Measurements from ENCODE around the gene ACTMAP.
A peak's percentile ranks its signal among the peaks of the same experiment; 100 is the strongest.

ACTMAP gene

GRCh38 chr19:40756502-40757110 is 6.3 kb upstream of the ACTMAP start:
- CTCF ChIA-PET = interaction anchor here (0.6 kb wide), 1 partner anchor 1908 kb away, joined by 6 read pairs; no protein-coding TSS in a partner anchor
- TF ChIP-seq FOXM1 (IDR thresholded peaks at IDR 0.05; ENCODE audit: borderline replicate concordance) (no peak), PKNOX1 (IDR thresholded peaks at IDR 0.05) (no peak), L3MBTL2 (conservative IDR thresholded peaks at IDR 0.05) (no peak), NFRKB (IDR thresholded peaks at IDR 0.05) (no peak), ARNT (IDR thresholded peaks at IDR 0.05) (no peak), SP1 (IDR thresholded peaks at IDR 0.05) (no peak), HDGF (IDR thresholded peaks at IDR 0.05; ENCODE audit: borderline replicate concordance) (no peak), ELF4 (IDR thresholded peaks at IDR 0.05) (no peak), ZNF384 (IDR thresholded peaks at IDR 0.05) (no peak), SUZ12 (IDR thresholded peaks at IDR 0.05) (no peak)
- no peak for DNase-seq (ENCODE audit: extremely low spot score)
- POLR2A ChIA-PET = interaction anchor here (0.6 to 2.0 kb wide), 3 partner anchors 15 to 695 kb away, joined by 3 to 9 read pairs (median 4); partner anchors contain the start of gene RAB4B

GRCh38 chr19:40755791-40756190 is 5.5 kb upstream of the ACTMAP start:
- ChIA-PET CTCF (no interaction called here), POLR2A (interaction anchor here (1.3 kb wide), 1 partner anchor 16 kb away, joined by 4 read pairs; no protein-coding TSS in a partner anchor)
- TF ChIP-seq ELF4 (IDR thresholded peaks at IDR 0.05) = no peak
- TF ChIP-seq FOXA1 (IDR thresholded peaks at IDR 0.05) = no peak
- no peak for TF ChIP-seq LEF1 (IDR thresholded peaks at IDR 0.05; ENCODE audit: borderline replicate concordance)
- TF ChIP-seq L3MBTL2 (conservative IDR thresholded peaks at IDR 0.05) = no peak
- TF ChIP-seq HDGF (IDR thresholded peaks at IDR 0.05; ENCODE audit: borderline replicate concordance) = no peak
- no peak for TF ChIP-seq ARNT (IDR thresholded peaks at IDR 0.05)
- no peak for TF ChIP-seq PKNOX1 (IDR thresholded peaks at IDR 0.05)
- no peak for TF ChIP-seq ZNF384 (IDR thresholded peaks at IDR 0.05)
- TF ChIP-seq NFRKB (IDR thresholded peaks at IDR 0.05) = no peak
- TF ChIP-seq CTBP1 (IDR thresholded peaks at IDR 0.05; ENCODE audit: borderline replicate concordance) = no peak
- DNase-seq (ENCODE audit: extremely low spot score) = no peak

DNA sequence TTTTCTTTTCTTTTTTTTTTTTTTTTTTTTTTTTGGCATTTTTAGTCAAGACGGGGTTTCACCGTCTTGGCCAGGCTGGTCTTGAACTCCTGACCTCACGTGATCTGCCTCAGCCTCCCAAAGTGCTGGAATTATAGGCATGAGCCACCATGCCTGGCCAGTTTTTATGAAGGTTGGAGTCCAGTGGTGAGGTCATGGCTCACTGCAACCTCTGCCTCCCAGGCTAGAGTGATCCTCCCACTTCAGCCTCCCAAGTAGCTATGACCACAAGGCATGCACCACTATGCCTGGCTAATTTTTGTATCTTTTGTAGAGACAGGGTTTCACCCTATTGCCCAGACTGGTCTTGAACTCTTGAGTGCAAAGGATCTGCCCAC is 5.0 kb upstream of the ACTMAP start:
- ChIA-PET CTCF (no interaction called here), POLR2A (interaction anchor here (2.3 kb wide), 1 partner anchor 44 kb away, joined by 6 read pairs; the partner anchor contains the start of gene EGLN2)
- no peak for DNase-seq (ENCODE audit: extremely low spot score)
- no peak for TF ChIP-seq FOXK2 (IDR thresholded peaks at IDR 0.05)
- no peak for TF ChIP-seq BHLHE40 (IDR thresholded peaks at IDR 0.05; ENCODE audit: borderline replicate concordance)
- TF ChIP-seq LEF1 (IDR thresholded peaks at IDR 0.05; ENCODE audit: borderline replicate concordance) = no peak
- TF ChIP-seq ELF4 (IDR thresholded peaks at IDR 0.05) = no peak

GRCh38 chr19:40754611-40755247 is 4.5 kb upstream of the ACTMAP start:
- ChIA-PET POLR2A (interaction anchor here (2.3 kb wide), 1 partner anchor 44 kb away, joined by 6 read pairs; the partner anchor contains the start of gene EGLN2), CTCF (interaction anchor here (0.5 kb wide), 1 partner anchor 1522 kb away, joined by 3 read pairs; no protein-coding TSS in a partner anchor)
- no peak for DNase-seq (ENCODE audit: extremely low spot score)
- no peak for TF ChIP-seq CTBP1 (IDR thresholded peaks at IDR 0.05; ENCODE audit: borderline replicate concordance)
- no peak for TF ChIP-seq FOXM1 (IDR thresholded peaks at IDR 0.05; ENCODE audit: borderline replicate concordance)
- TF ChIP-seq TARDBP (IDR thresholded peaks at IDR 0.05) = no peak

DNA sequence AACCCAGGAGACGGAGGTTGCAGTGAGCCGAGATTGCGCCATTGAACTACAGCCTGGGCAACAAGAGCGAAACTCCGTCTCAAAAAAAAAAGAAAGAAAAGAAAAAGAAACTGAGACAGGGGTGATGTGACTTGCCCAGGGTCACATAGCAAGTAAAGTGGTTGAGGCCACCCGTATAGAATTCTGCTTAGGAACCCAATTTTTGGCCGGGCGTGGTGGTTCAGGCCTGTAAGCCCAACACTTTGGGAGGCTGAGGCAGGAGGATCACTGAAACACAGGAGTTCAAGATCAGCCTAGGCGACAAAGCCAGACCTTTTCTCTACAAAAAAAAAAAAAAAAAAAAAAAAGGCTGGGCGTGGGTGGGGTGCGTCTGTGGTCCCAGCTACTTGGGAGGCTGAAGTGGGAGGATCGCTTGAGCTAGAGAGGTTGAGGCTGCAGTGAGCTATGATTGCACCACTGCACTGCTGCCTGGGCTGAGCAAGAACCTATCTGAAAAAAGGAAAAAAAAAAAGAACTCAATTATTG is 2.0 kb upstream of the ACTMAP start:
- POLR2A ChIA-PET = interaction anchor here (0.6 to 5.0 kb wide), 2 partner anchors 9 to 25 kb away, joined by 3 to 55 read pairs; partner anchors contain the start of gene RAB4B
- CTCF ChIA-PET = interaction anchor here (0.6 to 1.5 kb wide), 4 partner anchors 8 to 212 kb away, joined by 3 to 11 read pairs (median 7); partner anchors contain the start of gene RAB4B
- TF ChIP-seq SP1 (IDR thresholded peaks at IDR 0.05) (no peak), FOXM1 (IDR thresholded peaks at IDR 0.05; ENCODE audit: borderline replicate concordance) (no peak), HDGF (IDR thresholded peaks at IDR 0.05; ENCODE audit: borderline replicate concordance) (no peak), ARNT (IDR thresholded peaks at IDR 0.05) (no peak), ZNF384 (IDR thresholded peaks at IDR 0.05) (no peak), CTBP1 (IDR thresholded peaks at IDR 0.05; ENCODE audit: borderline replicate concordance) (no peak), ELF4 (IDR thresholded peaks at IDR 0.05) (no peak), SUZ12 (IDR thresholded peaks at IDR 0.05) (no peak)
- no peak for DNase-seq (ENCODE audit: extremely low spot score)

DNA sequence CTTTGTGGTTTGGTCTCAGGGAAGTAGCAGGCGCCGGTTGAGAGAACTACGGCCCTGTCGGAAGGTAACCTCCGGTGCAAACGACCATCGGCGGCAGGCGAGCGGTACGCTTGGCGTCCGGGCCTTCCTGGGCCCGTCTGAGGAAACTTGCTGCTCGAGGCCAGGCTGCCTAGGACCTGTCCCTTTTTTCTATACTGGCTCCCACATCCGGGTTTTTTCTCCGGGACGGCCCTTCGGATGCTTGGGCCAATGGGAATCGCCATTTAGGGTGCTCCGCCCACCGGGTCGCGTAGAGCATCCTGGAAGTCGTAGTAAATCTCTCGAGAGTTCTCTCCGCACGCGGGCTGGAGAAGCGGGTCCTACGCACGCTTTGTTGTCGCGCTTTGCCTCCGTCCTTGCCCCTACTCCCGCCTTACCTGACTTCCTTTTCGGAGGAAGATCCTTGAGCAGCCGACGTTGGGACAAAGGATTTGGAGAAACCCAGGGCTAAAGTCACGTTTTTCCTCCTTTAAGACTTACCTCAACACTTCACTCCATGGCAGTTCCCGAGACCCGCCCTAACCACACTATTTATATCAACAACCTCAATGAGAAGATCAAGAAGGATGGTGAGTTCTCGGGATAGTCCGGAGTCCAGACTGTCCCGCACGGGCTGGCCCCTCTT is 729 bp upstream of the ACTMAP start, which contains the start of gene SNRPA:
SNRPA (plus strand) TSS at position 330 of the 664 bp plus-strand sequence; CDS start at position 536, 206 bp downstream.
- POLR2A ChIA-PET = interaction anchor here (0.6 to 5.0 kb wide), 22 partner anchors 10 to 136 kb away, joined by 3 to 55 read pairs (median 4); partner anchors contain the start of genes COQ8B, EGLN2, ITPKC and RAB4B
- CTCF ChIA-PET = interaction anchor here (1.2 kb wide), 1 partner anchor 88 kb away, joined by 7 read pairs; no protein-coding TSS in a partner anchor
- TF ChIP-seq L3MBTL2 (conservative IDR thresholded peaks at IDR 0.05) (peak; percentile 94), NFRKB (IDR thresholded peaks at IDR 0.05) (no peak), ELF4 (IDR thresholded peaks at IDR 0.05) (peak; percentile 73), FOXA1 (IDR thresholded peaks at IDR 0.05) (no peak), BHLHE40 (IDR thresholded peaks at IDR 0.05; ENCODE audit: borderline replicate concordance) (no peak), LEF1 (IDR thresholded peaks at IDR 0.05; ENCODE audit: borderline replicate concordance) (no peak), FOXM1 (IDR thresholded peaks at IDR 0.05; ENCODE audit: borderline replicate concordance) (no peak)
- DNase-seq (ENCODE audit: extremely low spot score) = peak; percentile 92

Measured in HEK293T (cell line).